ENCODE results near the gene MCMBP.
"Not testable (repeated sequence)": the region's sequence is repeated elsewhere in the genome, so short reads cannot be mapped to it uniquely, and the experiment has no call there.

GRCh38 chr10:119888715-119889114, 16.1 kb upstream of the MCMBP start:
- TF ChIP-seq POLR2A (IDR thresholded peaks at IDR 0.05; ENCODE audit: low read length); GATA1 (IDR thresholded peaks at IDR 0.05; ENCODE audit: low read depth, low read length): not testable (repeated sequence)

All from erythroblast (primary cell).